GM12875 (cell line): ENCODE data around the gene MYO7B.

Experiments used
- H3K4me3 ChIP-seq: one replicate; pipeline ENCODE4 v1.5.1; 2011; ENCODE audit warnings: low read depth, low read length, control low read depth
- TF ChIP-seq, protein P1 (sequence below): IDR thresholded peaks from 2 replicates; pipeline ENCODE4 v1.5.1; 2011; ENCODE audit warnings: low read depth, mild to moderate bottlenecking, control low read depth, inconsistent platforms, low read length, moderate library complexity, borderline replicate concordance; ENCODE audit not compliant: insufficient read depth

The MYO7B gene

DNA sequence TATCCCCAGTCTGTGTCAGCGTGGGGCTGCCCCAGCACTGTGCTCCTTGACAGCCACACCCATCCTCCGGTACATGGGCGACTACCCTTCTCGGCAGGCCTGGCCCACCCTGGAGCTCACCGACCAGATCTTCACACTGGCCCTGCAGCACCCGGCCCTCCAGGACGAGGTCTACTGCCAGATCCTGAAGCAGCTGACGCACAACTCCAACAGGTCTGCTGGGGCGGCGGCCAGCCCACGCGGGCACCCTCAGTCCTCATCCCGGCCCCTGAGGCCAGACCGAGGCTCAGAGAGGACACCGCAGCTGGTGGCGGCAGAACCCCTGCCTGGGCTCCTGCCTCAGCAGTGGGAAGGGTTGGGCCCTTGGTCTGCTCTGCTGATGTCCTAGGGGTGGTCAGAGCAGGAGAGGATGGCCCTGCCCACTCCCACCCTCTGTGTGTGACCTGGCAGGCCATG, 96.1 kb downstream of the MYO7B start:
- H3K4me3 ChIP-seq, result no peak overlapping the region
- TF ChIP-seq, protein P1, sequence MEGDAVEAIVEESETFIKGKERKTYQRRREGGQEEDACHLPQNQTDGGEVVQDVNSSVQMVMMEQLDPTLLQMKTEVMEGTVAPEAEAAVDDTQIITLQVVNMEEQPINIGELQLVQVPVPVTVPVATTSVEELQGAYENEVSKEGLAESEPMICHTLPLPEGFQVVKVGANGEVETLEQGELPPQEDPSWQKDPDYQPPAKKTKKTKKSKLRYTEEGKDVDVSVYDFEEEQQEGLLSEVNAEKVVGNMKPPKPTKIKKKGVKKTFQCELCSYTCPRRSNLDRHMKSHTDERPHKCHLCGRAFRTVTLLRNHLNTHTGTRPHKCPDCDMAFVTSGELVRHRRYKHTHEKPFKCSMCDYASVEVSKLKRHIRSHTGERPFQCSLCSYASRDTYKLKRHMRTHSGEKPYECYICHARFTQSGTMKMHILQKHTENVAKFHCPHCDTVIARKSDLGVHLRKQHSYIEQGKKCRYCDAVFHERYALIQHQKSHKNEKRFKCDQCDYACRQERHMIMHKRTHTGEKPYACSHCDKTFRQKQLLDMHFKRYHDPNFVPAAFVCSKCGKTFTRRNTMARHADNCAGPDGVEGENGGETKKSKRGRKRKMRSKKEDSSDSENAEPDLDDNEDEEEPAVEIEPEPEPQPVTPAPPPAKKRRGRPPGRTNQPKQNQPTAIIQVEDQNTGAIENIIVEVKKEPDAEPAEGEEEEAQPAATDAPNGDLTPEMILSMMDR, result no peak

DNA sequence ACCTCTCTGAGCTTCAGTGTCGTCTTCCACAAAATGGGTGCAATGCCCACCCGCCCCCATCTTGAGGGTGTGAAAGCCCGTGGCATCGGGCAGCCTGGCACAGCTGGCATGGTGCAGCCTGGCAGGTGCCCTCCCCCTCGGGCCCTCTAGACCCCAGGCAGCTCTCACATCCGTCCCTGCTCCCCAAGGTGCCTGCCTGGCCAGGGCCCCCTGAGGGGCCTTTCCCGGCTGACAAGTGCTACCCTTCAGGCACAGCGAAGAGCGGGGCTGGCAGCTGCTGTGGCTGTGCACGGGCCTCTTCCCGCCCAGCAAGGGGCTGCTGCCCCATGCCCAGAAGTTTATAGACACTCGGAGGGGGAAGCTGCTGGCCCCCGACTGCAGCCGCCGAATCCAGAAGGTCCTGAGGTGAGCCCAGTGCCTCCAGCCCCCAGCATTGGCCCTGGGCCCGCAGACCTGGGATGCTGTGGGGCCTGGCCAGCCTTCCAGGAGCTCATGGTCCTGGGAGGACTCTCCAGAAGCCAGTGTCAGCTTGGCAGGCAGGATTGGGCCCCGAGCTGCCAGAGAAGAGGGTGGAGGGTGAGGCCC, 96.6 kb downstream of the MYO7B start:
- H3K4me3 ChIP-seq, result no peak overlapping the region
- TF ChIP-seq, protein P1, result no peak

DNA sequence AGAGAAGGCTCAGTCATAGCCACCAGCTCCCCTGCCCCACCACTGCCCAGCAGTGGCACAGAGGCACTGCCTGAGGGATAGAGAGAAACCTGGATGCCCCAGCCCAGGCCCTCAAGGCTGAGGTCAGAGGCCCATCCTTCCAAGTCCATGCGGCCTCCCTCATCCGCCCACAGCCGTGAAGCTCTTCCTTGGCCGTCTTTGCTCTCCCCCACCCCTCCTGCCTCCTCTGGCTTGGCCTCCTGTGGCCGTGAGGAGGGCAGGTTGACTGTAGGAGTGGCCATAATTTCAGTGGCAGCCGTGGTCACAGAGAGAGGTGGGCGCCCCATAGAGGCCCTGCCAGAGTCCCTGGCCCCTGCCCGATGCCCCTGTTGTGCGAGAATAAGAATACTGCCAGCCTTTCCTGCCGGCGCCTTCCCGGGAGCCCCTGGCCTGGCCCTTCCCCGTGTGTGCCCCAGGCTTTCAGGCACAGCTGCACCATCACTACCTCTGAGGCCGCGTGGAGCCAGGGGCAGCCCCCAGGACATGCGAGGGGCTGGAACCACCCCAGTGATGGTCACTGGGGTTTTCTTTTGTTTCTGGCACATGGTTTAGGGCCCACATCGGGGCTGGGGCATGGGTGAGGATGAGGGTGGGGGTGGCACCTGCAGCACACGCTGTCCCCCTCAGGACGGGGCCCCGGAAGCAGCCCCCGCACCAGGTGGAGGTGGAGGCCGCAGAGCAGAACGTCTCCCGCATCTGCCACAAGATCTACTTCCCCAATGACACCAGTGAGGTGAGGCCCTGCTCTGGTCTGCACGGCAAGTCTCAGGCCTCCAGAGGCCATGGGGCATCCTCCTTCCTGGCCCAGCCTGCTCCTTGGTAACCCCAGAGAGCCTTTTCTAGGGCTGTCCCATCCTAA, 97.4 kb downstream of the MYO7B start:
- TF ChIP-seq, protein P1, result no peak

DNA sequence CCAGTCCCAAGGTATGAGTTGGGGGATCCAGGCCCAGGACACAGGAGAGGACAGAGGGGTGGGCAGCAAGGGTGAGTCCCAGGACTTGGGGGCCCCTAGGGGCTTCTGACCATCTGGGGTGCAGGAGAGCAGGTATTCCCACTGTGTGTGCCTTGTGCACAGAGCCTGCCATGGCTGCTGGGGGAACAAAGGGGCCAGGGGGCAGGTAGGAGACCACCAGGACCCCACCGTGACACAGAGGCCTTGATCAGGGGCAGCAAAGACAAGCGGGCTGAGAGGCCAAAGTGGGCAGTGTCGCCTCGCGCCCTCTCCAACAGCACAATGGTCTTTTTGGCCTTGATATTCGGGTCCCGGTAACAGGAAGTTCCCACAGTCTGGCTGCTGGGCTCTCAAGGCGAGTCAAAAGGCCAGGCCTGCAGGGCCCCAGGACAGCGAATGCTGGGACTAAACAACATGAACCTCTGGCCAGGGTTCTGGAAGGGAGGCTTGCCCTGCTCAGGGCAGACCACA, 98.1 kb downstream of the MYO7B start:
- TF ChIP-seq, protein P1, result no peak

More for the DNA sequence above, 97.4 kb downstream of the MYO7B start:
- no peak overlapping the region for H3K4me3 ChIP-seq

DNA sequence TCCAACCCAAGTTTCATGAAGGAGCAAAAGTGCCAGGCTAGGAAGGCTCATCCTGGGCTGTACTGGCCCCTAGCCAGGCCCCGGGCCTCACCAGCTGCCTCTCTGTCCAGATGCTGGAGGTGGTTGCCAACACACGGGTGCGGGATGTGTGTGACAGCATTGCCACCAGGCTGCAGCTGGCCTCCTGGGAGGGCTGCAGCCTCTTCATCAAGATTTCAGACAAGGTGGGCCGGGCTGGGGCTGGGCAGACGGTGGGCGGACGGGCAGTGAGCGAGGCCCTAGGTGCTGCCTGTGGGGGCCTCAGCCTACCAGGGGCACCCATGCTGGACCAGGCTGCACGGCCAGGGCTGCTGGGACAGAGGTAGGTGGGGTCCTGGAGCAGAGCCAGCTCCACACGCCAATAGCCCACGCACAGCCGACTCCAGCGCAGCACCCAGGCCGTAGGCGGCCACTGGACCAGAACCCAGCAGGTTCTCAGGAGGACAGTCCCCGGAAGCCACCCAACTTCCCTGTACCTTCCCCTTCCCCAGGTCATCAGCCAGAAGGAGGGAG, 98.7 kb downstream of the MYO7B start:
- H3K4me3 ChIP-seq, result no peak overlapping the region

More for the DNA sequence above, 98.1 kb downstream of the MYO7B start:
- no peak overlapping the region for H3K4me3 ChIP-seq

DNA sequence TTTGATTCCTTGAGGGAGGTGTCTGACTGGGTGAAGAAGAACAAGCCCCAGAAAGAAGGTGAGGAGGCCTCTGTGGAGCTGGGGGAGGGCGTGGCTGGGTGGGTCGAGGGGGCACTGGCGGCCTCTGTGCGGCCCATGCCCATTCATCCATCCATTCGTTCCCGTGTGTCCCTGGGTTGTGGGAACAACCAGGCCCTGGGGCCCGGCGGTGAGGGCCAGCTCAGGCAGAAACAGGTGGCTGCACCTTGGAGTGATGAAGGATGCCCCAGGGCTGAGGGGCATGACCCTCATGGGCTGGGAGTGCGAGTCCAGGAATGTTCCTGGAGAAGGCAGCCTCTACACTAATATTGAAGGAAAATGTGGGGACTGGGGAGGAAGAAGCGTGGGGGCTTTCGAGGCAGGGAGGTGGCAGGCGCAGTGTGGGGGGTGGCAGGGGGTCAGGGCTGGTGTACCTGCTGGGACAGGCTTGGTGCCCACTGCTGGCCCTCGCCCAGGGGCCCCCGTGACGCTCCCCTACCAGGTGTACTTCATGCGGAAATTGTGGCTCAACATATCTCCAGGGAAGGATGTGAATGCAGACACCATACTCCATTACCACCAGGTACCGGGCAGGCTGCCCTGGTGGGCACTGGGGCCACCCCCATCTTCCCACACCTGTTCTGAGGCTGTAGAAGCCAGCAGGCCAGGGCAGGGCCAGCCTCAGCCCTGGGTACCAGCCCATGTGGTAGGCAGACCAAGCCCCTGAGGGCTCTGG, 99.3 kb downstream of the MYO7B start:
- H3K4me3 ChIP-seq, result no peak overlapping the region
- TF ChIP-seq, protein P1, result no peak

More for the DNA sequence above, 98.7 kb downstream of the MYO7B start:
- TF ChIP-seq, protein P1, result no peak
